Gastrocnemius medialis (tissue), 4 donors: ENCODE results near the gene ATG4B. TPM values are rescaled to one million over a fixed set of nuclear protein-coding genes. Genes with fewer than 3 reads are reported as not detected.
"Not testable (repeated sequence)": the region's sequence is repeated elsewhere in the genome, so short reads cannot be mapped to it uniquely, and the experiment has no call there.

ENCODE experiments used
- ATAC-seq, 2 donors: fragments of 150-250 bp; one replicate each; pipeline ENCODE4 v1.9.1; 2016
- DNase-seq, 2 donors: peaks; one replicate each; pipeline ENCODE4 v3.0.0-alpha.2; 2019
- H3K27ac ChIP-seq, 4 donors: fragments of 200-600 bp; sonication (generic); 1 replicate in 1 of 4; 2 replicates in 3 of 4; pipeline ENCODE4 v1.5.1; 2016 to 2018; ENCODE audit warnings: mild to moderate bottlenecking in 2 of 4, moderate library complexity in 1 of 4
- H3K27me3 ChIP-seq, 3 donors: fragments of 200-600 bp; sonication (generic) in 2 of 3; 1 replicate in 1 of 3; 2 replicates in 2 of 3; pipeline versions ENCODE4 v1.5.1 to v1.6.0; 2016 to 2019; ENCODE audit warnings: mild to moderate bottlenecking in 1 of 3, moderate library complexity in 1 of 3
- H3K36me3 ChIP-seq, 2 donors: fragments of 200-600 bp; sonication (generic) in 1 of 2; one replicate each; pipeline ENCODE4 v1.5.1; 2017 to 2018
- H3K4me1 ChIP-seq, 2 donors: fragments of 200-600 bp; sonication (generic) in 1 of 2; one replicate each; pipeline ENCODE4 v1.5.1; 2016 to 2017; ENCODE audit warnings: mild to moderate bottlenecking in 2 of 2
- H3K4me3 ChIP-seq, 4 donors: fragments of 200-600 bp; sonication (generic) in 3 of 4; 1 replicate in 1 of 4; 2 replicates in 3 of 4; pipeline ENCODE4 v1.5.1; 2016 to 2019; ENCODE audit warnings: mild to moderate bottlenecking in 2 of 4
- H3K9me3 ChIP-seq, 3 donors: fragments of 200-600 bp; sonication (generic) in 2 of 3; 1 replicate in 1 of 3; 2 replicates in 2 of 3; pipeline ENCODE4 v1.5.1; 2016 to 2019
- CTCF ChIP-seq, 5 experiments: fragments of 450-650 bp in 3 of 5; fragments of 200-600 bp in 2 of 5; sonication (generic) in 2 of 5; IDR thresholded peaks in 4 of 5; conservative IDR thresholded peaks in 1 of 5; 1 replicate in 4 of 5; 2 replicates in 1 of 5; pipeline ENCODE4 v1.5.1; 2016 to 2019; ENCODE audit warnings: antibody characterized with exemption in 5 of 5, mild to moderate bottlenecking in 3 of 5, moderate library complexity in 3 of 5
- POLR2A ChIP-seq, 2 donors: fragments of 450-650 bp; IDR thresholded peaks; one replicate each; pipeline ENCODE4 v1.6.1; 2017; ENCODE audit warnings: antibody characterized with exemption in 2 of 2, mild to moderate bottlenecking in 2 of 2, moderate library complexity in 2 of 2
- in situ Hi-C, 4 donors: fragments of 200-750 bp; cut with MboI; loops; one replicate each; pipeline versions ENCODE4 v1.15.0 to v1.8.0; 2017; ENCODE audit warnings: low sequenced_read_pairs in 4 of 4
- intact Hi-C: fragments of 100-400 bp; cut with DNase I; formaldehyde crosslinking; loops from one replicate; pipeline ENCODE4 v1.15.1; 2023; ENCODE audit warnings: low total_unique reads
- total RNA-seq, 4 donors: library from RNA; depleted of rRNA; stranded (reverse); fragments of >200 nt; gene quantifications; one replicate each; pipeline versions ENCODE4 v1.1.0 to v1.2.3, GENCODE V29; 2016

ATG4B gene
- 10 to 100 TPM; 32.0 to 57.5 (median 49.8) TPM for total RNA-seq

- peak within 1 kb of the TSS; percentile 92 to 100 (median 98) for H3K27ac ChIP-seq
- H3K27me3 ChIP-seq, result no peaks in the 10 kb centered on the region
- DNase-seq (peak; percentile 70 to 81), ATAC-seq (peak; percentile 90 to 91)
- intact Hi-C loops, result loop anchor here (1.0 to 10.0 kb wide), 6 partner anchors 20 to 1052 kb away; partner anchors contain the start of genes CAPN10, DTYMK, FARP2 and HDLBP
- H3K36me3 ChIP-seq, result peaks cover 0 to 27% of the 10 kb centered on the region in 2 donors
- H3K9me3 ChIP-seq, result no peaks in the 10 kb centered on the region
- in situ Hi-C loops, result no loop called here
- TF ChIP-seq POLR2A (IDR thresholded peaks at IDR 0.05) (peak; percentile 65 to 74), CTCF (IDR thresholded peaks at IDR 0.05 in 4 of 5, conservative IDR thresholded peaks at IDR 0.05 in 1 of 5) (peak in 1 of 5 experiments; percentile 51)
- H3K4me3 ChIP-seq, result peak within 1 kb of the TSS; percentile 73 to 95 (median 92)
- peaks cover 36 to 49% of the 10 kb centered on the region in 2 donors for H3K4me1 ChIP-seq
Observed at GRCh38 chr2:241637018-241637794, at the start of gene ATG4B, which contains the start of gene THAP4. ATG4B (plus strand) TSS chr2:241637693; CDS start chr2:241637715, 22 bp downstream. THAP4 (minus strand) TSS chr2:241637158; CDS start chr2:241637017, 141 bp downstream.

GRCh38 chr2:241589863-241590262, 47.6 kb upstream of the ATG4B start:
- H3K27me3 ChIP-seq, H3K27ac ChIP-seq, H3K4me1 ChIP-seq, H3K36me3 ChIP-seq, in situ Hi-C loops, H3K4me3 ChIP-seq, DNase-seq, intact Hi-C loops, ATAC-seq: not testable (repeated sequence)
- H3K9me3 ChIP-seq, result peaks cover 0 to 11% (median 2%) of the 10 kb centered on the region in 3 donors

GRCh38 chr2:241590496-241591455, 46.7 kb upstream of the ATG4B start:
- DNase-seq, intact Hi-C loops, H3K4me1 ChIP-seq, H3K27me3 ChIP-seq, H3K36me3 ChIP-seq, in situ Hi-C loops, ATAC-seq, H3K27ac ChIP-seq, H3K4me3 ChIP-seq: not testable (repeated sequence)
- H3K9me3 ChIP-seq, result peaks cover 0 to 11% (median 2%) of the 10 kb centered on the region in 3 donors

- Histone ChIP-seq H3K36me3 (peaks cover 0 to 6% of the 10 kb centered on the region in 2 donors), H3K4me1 (no peaks in the 10 kb centered on the region), H3K27ac (no peak overlapping the region), H3K27me3 (no peaks in the 10 kb centered on the region), H3K4me3 (no peak overlapping the region), H3K9me3 (no peaks in the 10 kb centered on the region)
- no peak for TF ChIP-seq POLR2A (IDR thresholded peaks at IDR 0.05)
- no peak for TF ChIP-seq CTCF (IDR thresholded peaks at IDR 0.05 in 4 of 5, conservative IDR thresholded peaks at IDR 0.05 in 1 of 5)
- ATAC-seq (no peak), DNase-seq (no peak)
- intact Hi-C loops, result no loop called here
- in situ Hi-C loops, result no loop called here
Observed at GRCh38 chr2:241592126-241592845, 45.2 kb upstream of the ATG4B start.

- H3K36me3 ChIP-seq, result peaks cover 0 to 6% of the 10 kb centered on the region in 2 donors
- no peak overlapping the region for H3K27ac ChIP-seq
- ATAC-seq (no peak), DNase-seq (no peak)
- H3K4me1 ChIP-seq, result peaks cover 0 to 2% of the 10 kb centered on the region in 2 donors
- no peaks in the 10 kb centered on the region for H3K27me3 ChIP-seq
- TF ChIP-seq POLR2A (IDR thresholded peaks at IDR 0.05) (no peak), CTCF (IDR thresholded peaks at IDR 0.05 in 4 of 5, conservative IDR thresholded peaks at IDR 0.05 in 1 of 5) (no peak)
- no peak overlapping the region for H3K4me3 ChIP-seq
- intact Hi-C loops (no loop called here), in situ Hi-C loops (no loop called here)
- no peaks in the 10 kb centered on the region for H3K9me3 ChIP-seq
Observed at GRCh38 chr2:241593271-241593670, 44.2 kb upstream of the ATG4B start.
